ENCODE measurements around the gene CIRBP.
A peak's percentile ranks its signal among the peaks of the same experiment; 100 is the strongest.
"Not testable (repeated sequence)": the region's sequence is repeated elsewhere in the genome, so short reads cannot be mapped to it uniquely, and the experiment has no call there.

Gene CIRBP

GRCh38 chr19:1245494-1246264 is 23.5 kb upstream of the CIRBP start:
- no peak for DNase-seq

GRCh38 chr19:1246265-1247087 is 22.7 kb upstream of the CIRBP start:
- not testable (repeated sequence) for DNase-seq

- DNase-seq = no peak
Measured at GRCh38 chr19:1247748-1248138, 21.4 kb upstream of the CIRBP start.

- DNase-seq = peak; percentile 82
Measured at GRCh38 chr19:1248139-1248785, 20.9 kb upstream of the CIRBP start, which contains the start of gene MIDN. Gene MIDN, plus strand, starts transcription at chr19:1248583. Its CDS starts 1,714 bp downstream, at chr19:1250297.

GRCh38 chr19:1248786-1249297 is 20.3 kb upstream of the CIRBP start:
- DNase-seq = peak; percentile 89

GRCh38 chr19:1249298-1249989 is 19.7 kb upstream of the CIRBP start:
- DNase-seq = peak; percentile 89

GRCh38 chr19:1249990-1250436 is 19.1 kb upstream of the CIRBP start:
- DNase-seq = no peak

GRCh38 chr19:1250437-1251260 is 18.5 kb upstream of the CIRBP start:
- peak; percentile 62 for DNase-seq

GRCh38 chr19:1251330-1252220 is 17.6 kb upstream of the CIRBP start:
- DNase-seq = peak; percentile 66

- peak; percentile 88 for DNase-seq
Measured at GRCh38 chr19:1252221-1252820, 16.8 kb upstream of the CIRBP start.

- peak; percentile 92 for DNase-seq
Measured at GRCh38 chr19:1252821-1253513, 16.2 kb upstream of the CIRBP start.

- no peak for DNase-seq
Measured at GRCh38 chr19:1253514-1254080, 15.5 kb upstream of the CIRBP start.

GRCh38 chr19:1254081-1254527 is 15.0 kb upstream of the CIRBP start:
- no peak for DNase-seq

GRCh38 chr19:1254530-1255185 is 14.5 kb upstream of the CIRBP start:
- no peak for DNase-seq

- no peak for DNase-seq
Measured at GRCh38 chr19:1255186-1256161, 13.7 kb upstream of the CIRBP start.

GRCh38 chr19:1256646-1257474 is 12.3 kb upstream of the CIRBP start:
- no peak for DNase-seq

All from NK-92 treated with Interleukin-12 subunit alpha and Interleukin-12 subunit beta, amount 100 ng/mL, for 24 hours (cell line).